HG03558 (cell line): ENCODE data around the gene LTBP1.
"Not testable (repeated sequence)": the region's sequence is repeated elsewhere in the genome, so short reads cannot be mapped to it uniquely, and the experiment has no call there.

Experiments used
- ATAC-seq: cut with Tn5 transposase; IDR thresholded peaks from one replicate; pipeline ENCODE4 v1.9.1; 2021; ENCODE audit warnings: moderate number of reproducible peaks; ENCODE audit not compliant: unreplicated experiment; ENCODE audit errors: extremely low read depth

The LTBP1 gene

GRCh38 chr2:33030326-33030725 is 83.6 kb downstream of the LTBP1 start:
- no peak for ATAC-seq

GRCh38 chr2:33032245-33032644 is 85.5 kb downstream of the LTBP1 start:
- ATAC-seq = no peak

GRCh38 chr2:33033606-33034081 is 86.9 kb downstream of the LTBP1 start:
- ATAC-seq = no peak

GRCh38 chr2:33034784-33035183 is 88.0 kb downstream of the LTBP1 start:
- no peak for ATAC-seq

- ATAC-seq = no peak
Measured at GRCh38 chr2:33038230-33038629, 91.5 kb downstream of the LTBP1 start.

GRCh38 chr2:33038799-33039198 is 92.0 kb downstream of the LTBP1 start:
- ATAC-seq = no peak

GRCh38 chr2:33040541-33040940 is 93.8 kb downstream of the LTBP1 start:
- no peak for ATAC-seq

- no peak for ATAC-seq
Measured at GRCh38 chr2:33042265-33042664, 95.5 kb downstream of the LTBP1 start.

GRCh38 chr2:33042819-33043218 is 96.1 kb downstream of the LTBP1 start:
- ATAC-seq = no peak

GRCh38 chr2:33047939-33048338 is 101.2 kb downstream of the LTBP1 start:
- ATAC-seq = no peak

GRCh38 chr2:33051586-33052360 is 105.0 kb downstream of the LTBP1 start:
- no peak for ATAC-seq

- ATAC-seq = no peak
Measured at GRCh38 chr2:33052361-33052735, 105.6 kb downstream of the LTBP1 start.

GRCh38 chr2:33052795-33053194 is 106.0 kb downstream of the LTBP1 start:
- ATAC-seq = not testable (repeated sequence)

GRCh38 chr2:33056170-33056569 is 109.4 kb downstream of the LTBP1 start:
- ATAC-seq = no peak

GRCh38 chr2:33057307-33058028 is 110.7 kb downstream of the LTBP1 start:
- not testable (repeated sequence) for ATAC-seq

- no peak for ATAC-seq
Measured at GRCh38 chr2:33058716-33059470, 112.1 kb downstream of the LTBP1 start.

- ATAC-seq = no peak
Measured at GRCh38 chr2:33059471-33060156, 112.9 kb downstream of the LTBP1 start.

- ATAC-seq = no peak
Measured at GRCh38 chr2:33060405-33060804, 113.7 kb downstream of the LTBP1 start.

GRCh38 chr2:33062665-33063250 is 116.0 kb downstream of the LTBP1 start:
- no peak for ATAC-seq

GRCh38 chr2:33064349-33064801 is 117.6 kb downstream of the LTBP1 start:
- ATAC-seq = no peak
